ENCODE measurements around the gene EXD2.
"Not testable (repeated sequence)": the region's sequence is repeated elsewhere in the genome, so short reads cannot be mapped to it uniquely, and the experiment has no call there.

EXD2 gene

GRCh38 chr14:69284170-69284569, 92.9 kb downstream of the EXD2 start:
- no peak for DNase-seq

DNA sequence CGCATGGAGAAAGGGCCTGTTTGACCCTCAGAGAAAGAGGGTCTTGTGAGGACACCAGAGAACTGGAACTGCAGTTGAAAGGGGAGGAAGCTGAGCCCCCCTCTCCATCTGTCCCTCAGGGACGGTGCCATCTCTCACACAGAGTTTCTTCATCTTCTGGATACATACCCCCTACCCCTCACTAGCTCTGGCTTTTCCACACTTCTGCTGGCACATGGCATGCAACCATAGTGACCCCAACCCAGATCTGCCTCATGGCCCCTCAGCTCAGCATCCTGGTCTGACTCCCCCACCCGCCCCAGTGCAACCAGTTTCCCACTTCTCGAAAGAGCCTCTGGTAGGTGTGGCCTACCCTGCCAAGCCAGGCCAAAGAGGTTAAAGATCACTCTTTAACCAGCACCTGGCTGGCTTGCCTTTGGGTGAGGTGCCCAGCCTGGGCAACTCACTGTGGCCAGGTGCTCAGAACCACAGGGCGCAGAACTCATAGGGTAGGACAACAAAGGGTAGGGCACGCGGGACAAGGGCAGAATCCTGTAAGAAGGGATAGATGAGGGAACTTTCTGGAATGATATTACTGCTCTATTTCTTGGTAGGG, 94.5 kb downstream of the EXD2 start:
- DNase-seq = no peak

DNA sequence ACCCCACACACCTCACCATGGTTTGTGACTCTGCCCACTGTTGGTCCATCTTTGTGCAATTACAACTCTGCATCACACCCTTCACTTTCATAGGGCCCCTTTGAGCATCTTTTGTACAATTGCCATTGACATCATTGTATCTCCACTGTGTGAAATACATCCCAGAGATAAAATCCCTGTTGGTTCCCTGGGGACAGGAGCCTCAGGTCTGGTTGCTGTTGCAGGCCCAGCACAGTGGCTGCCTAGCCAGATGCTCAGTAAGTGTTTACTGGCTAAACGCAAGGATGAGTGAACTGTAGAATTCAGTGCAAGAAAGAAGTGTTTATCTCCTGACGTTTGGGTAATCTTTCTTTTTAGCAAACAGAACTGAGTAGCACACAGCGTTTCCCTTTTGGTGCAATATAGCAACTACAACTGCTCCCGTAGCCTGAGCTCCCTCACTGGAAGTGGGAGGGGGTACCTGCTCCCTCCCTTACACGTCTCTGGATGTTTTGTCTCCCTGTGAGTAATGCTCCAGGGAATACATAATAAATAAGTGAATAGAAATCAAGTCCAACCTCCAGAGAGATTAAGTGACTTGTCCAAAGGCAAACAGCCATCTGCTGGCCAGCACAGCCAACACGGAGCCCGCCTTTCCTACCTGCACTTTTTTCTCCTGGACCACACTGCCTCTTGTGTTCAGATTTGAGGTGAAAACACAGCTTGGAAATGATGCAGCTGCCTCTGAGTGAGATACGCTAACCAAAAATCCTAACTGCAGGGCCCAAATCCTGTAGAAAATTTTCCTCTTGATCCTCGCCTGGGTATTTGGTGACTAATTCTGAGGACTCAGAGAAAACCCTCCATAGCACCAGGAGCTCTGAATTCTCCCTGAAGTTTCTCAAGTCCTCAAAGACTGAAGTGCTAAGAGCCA, 96.1 kb downstream of the EXD2 start:
- no peak for DNase-seq

DNA sequence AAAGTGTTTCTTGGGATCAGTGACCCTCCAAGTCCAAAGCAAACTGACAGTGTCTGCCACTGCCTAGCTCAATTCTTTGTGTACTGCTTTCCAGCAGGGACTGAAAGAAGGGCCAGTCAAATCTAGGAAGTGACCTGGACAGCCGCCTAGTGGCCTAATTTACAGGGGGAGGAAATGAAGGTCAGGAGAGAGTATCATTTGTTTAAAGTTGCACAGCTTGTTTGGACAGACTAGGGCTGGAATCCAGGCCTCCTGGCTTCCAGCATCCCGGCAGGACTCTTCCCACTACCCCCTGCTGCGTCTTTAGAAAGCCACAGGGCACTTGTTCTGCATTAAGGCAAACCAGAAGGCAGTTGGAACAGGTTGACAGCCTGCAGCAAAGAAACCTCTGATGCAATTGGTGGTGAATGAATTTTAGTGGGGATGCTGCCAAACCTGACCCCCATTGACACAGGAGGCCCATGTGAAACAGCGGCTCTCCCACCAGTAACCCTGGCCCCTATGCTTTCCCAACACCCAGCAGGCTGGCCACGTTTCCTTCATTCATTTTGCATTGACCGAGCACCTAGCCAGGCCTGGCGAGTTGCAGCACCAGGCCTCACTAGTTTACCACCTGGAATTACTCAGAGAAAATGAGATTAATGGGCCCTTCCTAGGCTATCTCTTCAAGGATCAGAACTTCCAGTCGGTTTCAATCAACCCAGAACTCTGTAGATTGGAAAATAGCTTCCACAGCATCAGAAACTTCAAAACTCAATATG, 96.9 kb downstream of the EXD2 start:
- no peak for DNase-seq

- DNase-seq = no peak
Observed at GRCh38 chr14:69288956-69289705, 97.8 kb downstream of the EXD2 start.

DNA sequence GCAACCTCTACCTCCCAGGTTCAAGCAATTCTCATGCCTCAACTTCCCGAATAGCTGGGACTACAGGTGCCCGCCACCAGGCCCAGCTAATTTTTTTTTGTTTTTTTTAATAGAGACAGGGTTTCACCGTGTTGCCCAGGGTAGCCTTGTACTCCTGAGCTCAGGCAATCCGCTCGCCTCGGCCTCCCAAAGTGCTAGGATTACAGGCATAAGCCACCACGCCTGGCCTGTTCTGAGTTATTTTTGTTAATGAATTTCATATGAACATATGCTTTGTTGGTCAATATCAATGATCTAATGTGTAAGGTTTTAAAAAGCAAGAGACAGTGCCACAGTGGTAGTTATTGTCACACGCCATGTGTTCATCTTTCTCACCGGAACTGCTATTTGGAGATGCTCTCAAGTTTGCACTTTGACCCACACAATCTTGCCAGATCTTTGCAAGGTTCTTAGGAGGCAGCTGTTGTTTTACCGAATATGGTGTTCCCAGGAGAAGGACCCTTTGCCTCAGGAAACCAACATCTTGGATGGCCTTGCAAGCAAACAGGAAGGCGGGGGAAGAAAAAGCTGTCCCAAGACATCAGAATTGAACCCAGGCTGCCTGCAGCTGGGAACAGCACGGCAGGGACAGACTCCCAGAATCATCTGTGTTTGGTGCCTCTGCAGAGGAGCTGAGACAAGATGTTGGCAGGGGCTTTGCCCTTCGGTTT, 98.7 kb downstream of the EXD2 start:
- no peak for DNase-seq

GRCh38 chr14:69290881-69291280, 99.6 kb downstream of the EXD2 start:
- DNase-seq = not testable (repeated sequence)

GRCh38 chr14:69291396-69291795, 100.1 kb downstream of the EXD2 start:
- DNase-seq = no peak

- no peak for DNase-seq
Observed at GRCh38 chr14:69291891-69292561, 100.7 kb downstream of the EXD2 start.

Data from T-helper 1 cell (primary cell).